HepG2 (cell line): Measurements from ENCODE around the gene LAMA5. TPM values are rescaled to one million over a fixed set of nuclear protein-coding genes. Genes with fewer than 3 reads are reported as not detected.

Experiments
- ATAC-seq: fragments of 200-7000 bp; cut with Tn5 transposase; 3 replicates; pipeline ENCODE4 v1.9.1; 2020; ENCODE audit warnings: mild to moderate bottlenecking, moderate library complexity
- BruUV-seq: library from RNA; stranded (reverse); fragments of 400-500 nt; replicated peaks from 2 replicates; lab custom pipeline; 2021; lab: Mats Ljungman, UMichigan
- CTCF ChIA-PET: fragments of 300-600 bp; formaldehyde crosslinking; extraction: SDS; loops from one replicate; lab custom pipeline; 2021; ENCODE audit warnings: low total read pairs, inconsistent platforms, low intra/inter-chr PET ratio; lab: Yijun Ruan, JAX
- POLR2A ChIA-PET: fragments of 350-600 bp; sonication (Branson Sonifier 250); formaldehyde crosslinking; loops from one replicate; lab custom pipeline; 2020; ENCODE audit warnings: antibody characterized with exemption, inconsistent platforms; lab: Yijun Ruan, JAX
- DNase-seq: peaks from one replicate; pipeline ENCODE4 v3.0.0-alpha.2; 2015; ENCODE audit warnings: low spot score
- FAIRE-seq: peaks from 3 replicates; lab custom pipeline; 2011; peaks lifted over from hg19 to GRCh38; lab: Jason Lieb, UNC
- H2AFZ ChIP-seq: one replicate; pipeline ENCODE4 v1.6.1; 2011; ENCODE audit warnings: low read length, inconsistent platforms
- H3K27ac ChIP-seq: fragments of 300-600 bp; 3 replicates; pipeline ENCODE4 v1.8.0; 2011; ENCODE audit warnings: mixed run types, mild to moderate bottlenecking, mixed read lengths, low read length, inconsistent platforms; ENCODE audit not compliant: insufficient read depth; ENCODE audit errors: extremely low read length
- H3K27me3 ChIP-seq, 2 experiments: fragments of 200-600 bp in 1 of 2; 2 replicates in 1 of 2; 3 replicates in 1 of 2; pipeline versions ENCODE4 v1.6.0 to v1.8.0; 2011; ENCODE audit warnings: low read length in 2 of 2, mild to moderate bottlenecking in 2 of 2, moderate library complexity in 2 of 2, inconsistent platforms in 1 of 2; ENCODE audit not compliant: insufficient read depth in 2 of 2, control insufficient read depth in 1 of 2
- H3K36me3 ChIP-seq, 2 experiments: fragments of 200-600 bp in 1 of 2; replicated peaks in 1 of 2; 2 replicates in 1 of 2; 3 replicates in 1 of 2; pipeline versions ENCODE4 v1.5.1 to v1.8.0; 2011; ENCODE audit warnings: low read length in 2 of 2, inconsistent platforms in 1 of 2; ENCODE audit not compliant: insufficient read depth in 2 of 2, control insufficient read depth in 1 of 2
- H3K4me1 ChIP-seq: 2 replicates; pipeline ENCODE4 v1.5.1; 2012; ENCODE audit warnings: low read length, inconsistent platforms; ENCODE audit not compliant: insufficient read depth
- H3K4me2 ChIP-seq: 2 replicates; pipeline ENCODE4 v1.6.0; 2011; ENCODE audit warnings: low read depth, low read length, inconsistent platforms
- H3K4me3 ChIP-seq, 3 experiments: fragments of 200-600 bp in 1 of 3; sonication (generic), shearing (Covaris generic) in 1 of 3; replicated peaks in 1 of 3; 2 replicates each; pipeline ENCODE4 v1.5.1; 2011 to 2016; ENCODE audit warnings: low read length in 3 of 3, inconsistent platforms in 2 of 3, low read depth in 2 of 3, mild to moderate bottlenecking in 2 of 3, control low read depth in 1 of 3, mixed read lengths in 1 of 3; ENCODE audit not compliant: insufficient read depth in 1 of 3
- H3K79me2 ChIP-seq: one replicate; pipeline ENCODE4 v1.6.1; 2011; ENCODE audit warnings: low read length, inconsistent platforms; ENCODE audit not compliant: insufficient read depth
- H3K9ac ChIP-seq: 2 replicates; pipeline ENCODE4 v1.6.0; 2011; ENCODE audit warnings: mild to moderate bottlenecking, low read depth, low read length, inconsistent platforms; ENCODE audit not compliant: insufficient read depth
- H3K9me3 ChIP-seq: 2 replicates; pipeline ENCODE4 v1.5.1; 2012; ENCODE audit warnings: mild to moderate bottlenecking, low read length
- H4K20me1 ChIP-seq: 2 replicates; pipeline ENCODE4 v1.6.0; 2011; ENCODE audit warnings: inconsistent platforms, mild to moderate bottlenecking, low read length, moderate library complexity; ENCODE audit not compliant: insufficient read depth
- AGO2 ChIP-seq: fragments of 200-400 bp; formaldehyde crosslinking; optimal IDR thresholded peaks from 2 replicates; pipeline ENCODE3; 2017; ENCODE audit warnings: mild to moderate bottlenecking, low read depth, low read length, moderate library complexity
- ATF6 ChIP-seq: sonication (generic); formaldehyde crosslinking; conservative IDR thresholded peaks from 2 replicates; pipeline ENCODE4 v1.4.0; 2020; ENCODE audit warnings: missing genetic modification reagents
- HNRNPL ChIP-seq: fragments of 200-400 bp; formaldehyde crosslinking; IDR thresholded peaks from 2 replicates; pipeline ENCODE4 v1.6.1; 2017; ENCODE audit warnings: mild to moderate bottlenecking, low read depth, low read length
- HNRNPLL ChIP-seq: fragments of 200-400 bp; formaldehyde crosslinking; IDR thresholded peaks from 2 replicates; pipeline ENCODE4 v1.6.1; 2017; ENCODE audit warnings: mild to moderate bottlenecking, low read depth, low read length; ENCODE audit not compliant: poor library complexity, severe bottlenecking
- JUNB ChIP-seq: sonication (generic); formaldehyde crosslinking; IDR thresholded peaks from 2 replicates; pipeline ENCODE4 v1.8.0; 2022; ENCODE audit warnings: missing genetic modification reagents, mild to moderate bottlenecking, borderline replicate concordance
- MXD4 ChIP-seq: IDR thresholded peaks from 2 replicates; pipeline ENCODE4 v1.6.1; 2016; ENCODE audit warnings: mild to moderate bottlenecking, missing biosample characterization, missing genetic modification reagents
- MXI1 ChIP-seq: IDR thresholded peaks from 3 replicates; pipeline ENCODE4 v1.6.1; 2012; ENCODE audit warnings: low read depth, low read length, inconsistent platforms, borderline replicate concordance
- RFXANK ChIP-seq: IDR thresholded peaks from 2 replicates; pipeline ENCODE4 v1.6.1; 2016
- RNF2 ChIP-seq: fragments of 450-650 bp; conservative IDR thresholded peaks from 2 replicates; pipeline ENCODE4 v1.6.1; 2016; ENCODE audit warnings: low read depth
- SKIL ChIP-seq: sonication (generic); formaldehyde crosslinking; IDR thresholded peaks from 2 replicates; pipeline ENCODE4 v1.8.0; 2022; ENCODE audit warnings: missing genetic modification reagents, mild to moderate bottlenecking, moderate library complexity, borderline replicate concordance
- SRF ChIP-seq: IDR thresholded peaks from 2 replicates; pipeline ENCODE4 v1.6.1; 2011; ENCODE audit warnings: mild to moderate bottlenecking, low read depth, low read length, moderate library complexity
- SYNCRIP ChIP-seq: fragments of 200-400 bp; formaldehyde crosslinking; IDR thresholded peaks from 2 replicates; pipeline ENCODE4 v1.6.1; 2018; ENCODE audit warnings: mild to moderate bottlenecking, low read depth, low read length; ENCODE audit not compliant: insufficient read depth
- USF2 ChIP-seq, 2 experiments: sonication (generic) in 1 of 2; formaldehyde crosslinking in 1 of 2; IDR thresholded peaks; 2 replicates each; pipeline versions ENCODE4 v1.5.1 to v1.6.1; 2011 to 2020; ENCODE audit warnings: borderline replicate concordance in 1 of 2, low read depth in 1 of 2, low read length in 1 of 2, mild to moderate bottlenecking in 1 of 2, missing genetic modification reagents in 1 of 2, moderate library complexity in 1 of 2
- ZFX ChIP-seq: sonication (generic); formaldehyde crosslinking; IDR thresholded peaks from 2 replicates; pipeline ENCODE4 v1.4.0; 2020; ENCODE audit warnings: mild to moderate bottlenecking, low read depth, missing genetic modification reagents, moderate library complexity
- ZNF337 ChIP-seq: sonication (generic); formaldehyde crosslinking; IDR thresholded peaks from 2 replicates; pipeline ENCODE4 v1.5.1; 2020; ENCODE audit warnings: missing genetic modification reagents, low read depth, mild to moderate bottlenecking, borderline replicate concordance
- ZNF768 ChIP-seq: sonication (generic); formaldehyde crosslinking; IDR thresholded peaks from 2 replicates; pipeline ENCODE4 v1.4.0; 2020; ENCODE audit warnings: missing genetic modification reagents
- ZSCAN30 ChIP-seq: sonication (generic); formaldehyde crosslinking; IDR thresholded peaks from 2 replicates; pipeline ENCODE4 v1.5.0; 2020; ENCODE audit warnings: mild to moderate bottlenecking, missing genetic modification reagents
- WGBS: methylation state at CpG from one replicate; pipeline ENCODE4 v1.1.6; 2017; ENCODE audit warnings: low lambda C conversion rate; 5-methylcytosine and 5-hydroxymethylcytosine counted together
- in situ Hi-C: cut with HindIII; loops from 2 replicates; pipeline ENCODE4 v1.10.0; 2017; ENCODE audit warnings: low pct_unique_long_range_greater_than_20kb; ENCODE audit not compliant: extremely low pct_ligation_motif_present
- intact Hi-C: fragments of 100-400 bp; cut with micrococcal nuclease; formaldehyde crosslinking; loops from one replicate; pipeline ENCODE4 v1.10.0; 2022; ENCODE audit not compliant: unreplicated experiment
- polyA plus RNA-seq, 8 experiments: library from polyadenylated mRNA; depleted of rRNA in 3 of 8; stranded (reverse) in 7 of 8; unstranded in 1 of 8; fragments of >200 nt; fragmentation: Illumina TruSeq in 4 of 8; extraction: Trizol in 4 of 8; gene quantifications; 2 replicates each; pipeline versions ENCODE4 v1.2.1 to v1.2.3, GENCODE V29; 2011 to 2016; ENCODE audit warnings: low read depth in 4 of 8, missing spikeins in 1 of 8, mixed read lengths in 1 of 8; ENCODE audit not compliant: insufficient read depth in 1 of 8
- total RNA-seq, 5 experiments: library from RNA; depleted of rRNA; stranded (reverse); fragments of >200 nt; fragmentation: Illumina TruSeq; extraction: Trizol; gene quantifications; 2 replicates each; pipeline ENCODE4 v1.2.3, GENCODE V29; 2016; ENCODE audit warnings: low read depth in 1 of 5

LAMA5 gene
- total and polyA plus RNA-seq, 2 of the 13 experiments (the other 11 are each of a cell fraction or from before 2014, with no cell fraction given) = 21.0 to 44.7 TPM

- intact Hi-C loops = no loop called here
- TF ChIP-seq HNRNPLL = peak; percentile 16
- TF ChIP-seq AGO2 = peak; percentile 72
- no peak for TF ChIP-seq ZNF337 (CRISPR knock-in tag)
- TF ChIP-seq MXI1 = no peak
- TF ChIP-seq RFXANK = no peak
- TF ChIP-seq SKIL = no peak
- TF ChIP-seq USF2 (IDR thresholded peaks at IDR 0.05; ENCODE audit: low read depth, low read length) = no peak
- TF ChIP-seq USF2 (CRISPR knock-in tag; IDR thresholded peaks at IDR 0.05; ENCODE audit: borderline replicate concordance) = no peak
- peak; percentile 32; the same call in 1 of the 2 replicates for TF ChIP-seq HNRNPL
- TF ChIP-seq ZNF768 (CRISPR knock-in tag) = 0 out of 2 replicates have a peak, but pooled peaks have one; percentile 10
- no peak for TF ChIP-seq ATF6 (CRISPR knock-in tag)
- TF ChIP-seq JUNB (CRISPR knock-in tag) = no peak
- no peak for TF ChIP-seq RNF2
- no peak for TF ChIP-seq ZSCAN30 (CRISPR knock-in tag)
- TF ChIP-seq MXD4 (CRISPR knock-in tag) = no peak
- TF ChIP-seq SRF = no peak
- TF ChIP-seq ZFX (CRISPR knock-in tag) = no peak
- TF ChIP-seq SYNCRIP = no peak
These were observed 8.7 kb downstream of the LAMA5 start for GRCh38 chr20:62358171-62359042.

More at GRCh38 chr20:62358171-62359042, 8.7 kb downstream of the LAMA5 start:
- Histone ChIP-seq H3K4me1 (peaks cover 62% of the 10 kb centered on the region), H3K9ac (no peak overlapping the region), H3K27ac (no peak overlapping the region), H3K79me2 (peaks cover 23% of the 10 kb centered on the region), H3K4me3 (no peak overlapping the region), H3K27me3 (no peaks in the 10 kb centered on the region), H3K36me3 (peaks cover 32 to 33% of the 10 kb centered on the region in 2 experiments), H3K9me3 (no peaks in the 10 kb centered on the region), H3K4me2 (no peak overlapping the region), H4K20me1 (peaks cover 28% of the 10 kb centered on the region; the same call in 1 of the 2 replicates), H2AFZ (no peak overlapping the region)
- ATAC-seq = no peak
- no peak for DNase-seq
- in situ Hi-C loops = no loop called here
- 97% methylated on average over 19 of the region's 24 CpGs for WGBS
- POLR2A ChIA-PET = interaction anchor here (1.7 to 5.1 kb wide), 2 partner anchors 10 to 17 kb away, joined by 4 to 78 read pairs; partner anchors contain the start of gene LAMA5
- CTCF ChIA-PET = no interaction called here
- no peak for FAIRE-seq
- BruUV-seq = no TSS peak
